ENCODE results near the gene SLMAP.
A peak's percentile ranks its signal among the peaks of the same experiment; 100 is the strongest.

SLMAP gene

GRCh38 chr3:57952651-57953050, 196.5 kb downstream of the SLMAP start:
- peak overlapping the region; percentile 60 to 76 for H3K27ac ChIP-seq (ENCODE audit: low read depth in 2 of 2, low read length in 2 of 2)

GRCh38 chr3:57953576-57953975, 197.5 kb downstream of the SLMAP start:
- Histone ChIP-seq H3K27ac (ENCODE audit: low read depth in 2 of 2, low read length in 2 of 2) (no peak overlapping the region), H3K9me3 (ENCODE audit: control insufficient read depth in 2 of 2, low read length in 2 of 2) (no peaks in the 10 kb centered on the region), H3K4me1 (ENCODE audit: control insufficient read depth in 2 of 2, insufficient read depth in 2 of 2, low read length in 2 of 2) (peaks cover 6 to 23% of the 10 kb centered on the region in 2 donors), H3K27me3 (ENCODE audit: control insufficient read depth in 2 of 2, insufficient read depth in 2 of 2, low read length in 2 of 2) (no peaks in the 10 kb centered on the region), H3K9ac (ENCODE audit: low read depth in 1 of 2, low read length in 2 of 2) (no peak overlapping the region), H3K36me3 (ENCODE audit: control insufficient read depth in 2 of 2, insufficient read depth in 2 of 2, low read length in 2 of 2) (no peaks in the 10 kb centered on the region), H3K4me3 (ENCODE audit: low read length in 2 of 2) (no peak overlapping the region)

More at GRCh38 chr3:57952651-57953050, 196.5 kb downstream of the SLMAP start:
- no peaks in the 10 kb centered on the region for H3K27me3 ChIP-seq (ENCODE audit: control insufficient read depth in 2 of 2, insufficient read depth in 2 of 2, low read length in 2 of 2)
- H3K9me3 ChIP-seq (ENCODE audit: control insufficient read depth in 2 of 2, low read length in 2 of 2), result no peaks in the 10 kb centered on the region
- H3K9ac ChIP-seq (ENCODE audit: low read depth in 1 of 2, low read length in 2 of 2), result no peak overlapping the region
- H3K4me1 ChIP-seq (ENCODE audit: control insufficient read depth in 2 of 2, insufficient read depth in 2 of 2, low read length in 2 of 2), result peaks cover 4 to 21% of the 10 kb centered on the region in 2 donors
- H3K36me3 ChIP-seq (ENCODE audit: control insufficient read depth in 2 of 2, insufficient read depth in 2 of 2, low read length in 2 of 2), result no peaks in the 10 kb centered on the region
- H3K4me3 ChIP-seq (ENCODE audit: low read length in 2 of 2), result no peak overlapping the region

GRCh38 chr3:57956119-57956832, 200.2 kb downstream of the SLMAP start:
- H3K4me3 ChIP-seq (ENCODE audit: low read length in 2 of 2), result no peak overlapping the region
- H3K27me3 ChIP-seq (ENCODE audit: control insufficient read depth in 2 of 2, insufficient read depth in 2 of 2, low read length in 2 of 2), result no peaks in the 10 kb centered on the region
- H3K4me1 ChIP-seq (ENCODE audit: control insufficient read depth in 2 of 2, insufficient read depth in 2 of 2, low read length in 2 of 2), result peaks cover 26 to 32% of the 10 kb centered on the region in 2 donors
- H3K9me3 ChIP-seq (ENCODE audit: control insufficient read depth in 2 of 2, low read length in 2 of 2), result no peaks in the 10 kb centered on the region
- H3K9ac ChIP-seq (ENCODE audit: low read depth in 1 of 2, low read length in 2 of 2), result no peak overlapping the region
- H3K27ac ChIP-seq (ENCODE audit: low read depth in 2 of 2, low read length in 2 of 2), result no peak overlapping the region
- H3K36me3 ChIP-seq (ENCODE audit: control insufficient read depth in 2 of 2, insufficient read depth in 2 of 2, low read length in 2 of 2), result no peaks in the 10 kb centered on the region

- H3K9me3 ChIP-seq (ENCODE audit: control insufficient read depth in 2 of 2, low read length in 2 of 2), result no peaks in the 10 kb centered on the region
- no peak overlapping the region for H3K9ac ChIP-seq (ENCODE audit: low read depth in 1 of 2, low read length in 2 of 2)
- H3K36me3 ChIP-seq (ENCODE audit: control insufficient read depth in 2 of 2, insufficient read depth in 2 of 2, low read length in 2 of 2), result no peaks in the 10 kb centered on the region
- no peak overlapping the region for H3K4me3 ChIP-seq (ENCODE audit: low read length in 2 of 2)
- no peak overlapping the region for H3K27ac ChIP-seq (ENCODE audit: low read depth in 2 of 2, low read length in 2 of 2)
- peaks cover 23 to 31% of the 10 kb centered on the region in 2 donors for H3K4me1 ChIP-seq (ENCODE audit: control insufficient read depth in 2 of 2, insufficient read depth in 2 of 2, low read length in 2 of 2)
- no peaks in the 10 kb centered on the region for H3K27me3 ChIP-seq (ENCODE audit: control insufficient read depth in 2 of 2, insufficient read depth in 2 of 2, low read length in 2 of 2)
Measured at GRCh38 chr3:57956833-57957174, 200.7 kb downstream of the SLMAP start.

GRCh38 chr3:57957824-57958223, 201.7 kb downstream of the SLMAP start:
- H3K27me3 ChIP-seq (ENCODE audit: control insufficient read depth in 2 of 2, insufficient read depth in 2 of 2, low read length in 2 of 2), result no peaks in the 10 kb centered on the region
- H3K9me3 ChIP-seq (ENCODE audit: control insufficient read depth in 2 of 2, low read length in 2 of 2), result no peaks in the 10 kb centered on the region
- no peak overlapping the region for H3K4me3 ChIP-seq (ENCODE audit: low read length in 2 of 2)
- H3K36me3 ChIP-seq (ENCODE audit: control insufficient read depth in 2 of 2, insufficient read depth in 2 of 2, low read length in 2 of 2), result no peaks in the 10 kb centered on the region
- peak overlapping the region in 1 of 2 donors; percentile 76 for H3K27ac ChIP-seq (ENCODE audit: low read depth in 2 of 2, low read length in 2 of 2)
- no peak overlapping the region for H3K9ac ChIP-seq (ENCODE audit: low read depth in 1 of 2, low read length in 2 of 2)
- peaks cover 22 to 28% of the 10 kb centered on the region in 2 donors for H3K4me1 ChIP-seq (ENCODE audit: control insufficient read depth in 2 of 2, insufficient read depth in 2 of 2, low read length in 2 of 2)

- Histone ChIP-seq H3K36me3 (ENCODE audit: control insufficient read depth in 2 of 2, insufficient read depth in 2 of 2, low read length in 2 of 2) (no peaks in the 10 kb centered on the region), H3K4me3 (ENCODE audit: low read length in 2 of 2) (no peak overlapping the region), H3K9ac (ENCODE audit: low read depth in 1 of 2, low read length in 2 of 2) (peak overlapping the region in 1 of 2 donors; percentile 33), H3K27ac (ENCODE audit: low read depth in 2 of 2, low read length in 2 of 2) (peak overlapping the region; percentile 71 to 76), H3K9me3 (ENCODE audit: control insufficient read depth in 2 of 2, low read length in 2 of 2) (no peaks in the 10 kb centered on the region), H3K4me1 (ENCODE audit: control insufficient read depth in 2 of 2, insufficient read depth in 2 of 2, low read length in 2 of 2) (peaks cover 22 to 28% of the 10 kb centered on the region in 2 donors), H3K27me3 (ENCODE audit: control insufficient read depth in 2 of 2, insufficient read depth in 2 of 2, low read length in 2 of 2) (no peaks in the 10 kb centered on the region)
Measured at GRCh38 chr3:57958642-57959422, 202.7 kb downstream of the SLMAP start.

- peak overlapping the region; percentile 1 to 26 for H3K4me3 ChIP-seq (ENCODE audit: low read length in 2 of 2)
- peak overlapping the region; percentile 71 to 76 for H3K27ac ChIP-seq (ENCODE audit: low read depth in 2 of 2, low read length in 2 of 2)
- H3K27me3 ChIP-seq (ENCODE audit: control insufficient read depth in 2 of 2, insufficient read depth in 2 of 2, low read length in 2 of 2), result no peaks in the 10 kb centered on the region
- H3K4me1 ChIP-seq (ENCODE audit: control insufficient read depth in 2 of 2, insufficient read depth in 2 of 2, low read length in 2 of 2), result peaks cover 22 to 28% of the 10 kb centered on the region in 2 donors
- H3K9me3 ChIP-seq (ENCODE audit: control insufficient read depth in 2 of 2, low read length in 2 of 2), result no peaks in the 10 kb centered on the region
- no peaks in the 10 kb centered on the region for H3K36me3 ChIP-seq (ENCODE audit: control insufficient read depth in 2 of 2, insufficient read depth in 2 of 2, low read length in 2 of 2)
- H3K9ac ChIP-seq (ENCODE audit: low read depth in 1 of 2, low read length in 2 of 2), result peak overlapping the region; percentile 3 to 26
Measured at GRCh38 chr3:57959423-57960173, 203.5 kb downstream of the SLMAP start.

- H3K4me3 ChIP-seq (ENCODE audit: low read length in 2 of 2), result peak overlapping the region in 1 of 2 donors; percentile 26
- peak overlapping the region in 1 of 2 donors; percentile 3 for H3K9ac ChIP-seq (ENCODE audit: low read depth in 1 of 2, low read length in 2 of 2)
- H3K9me3 ChIP-seq (ENCODE audit: control insufficient read depth in 2 of 2, low read length in 2 of 2), result no peaks in the 10 kb centered on the region
- no peaks in the 10 kb centered on the region for H3K27me3 ChIP-seq (ENCODE audit: control insufficient read depth in 2 of 2, insufficient read depth in 2 of 2, low read length in 2 of 2)
- no peaks in the 10 kb centered on the region for H3K36me3 ChIP-seq (ENCODE audit: control insufficient read depth in 2 of 2, insufficient read depth in 2 of 2, low read length in 2 of 2)
- peak overlapping the region; percentile 71 to 76 for H3K27ac ChIP-seq (ENCODE audit: low read depth in 2 of 2, low read length in 2 of 2)
- peaks cover 22 to 28% of the 10 kb centered on the region in 2 donors for H3K4me1 ChIP-seq (ENCODE audit: control insufficient read depth in 2 of 2, insufficient read depth in 2 of 2, low read length in 2 of 2)
Measured at GRCh38 chr3:57960174-57960505, 204.0 kb downstream of the SLMAP start.

GRCh38 chr3:57961177-57961827, 205.2 kb downstream of the SLMAP start:
- Histone ChIP-seq H3K9me3 (ENCODE audit: control insufficient read depth in 2 of 2, low read length in 2 of 2) (no peaks in the 10 kb centered on the region), H3K27me3 (ENCODE audit: control insufficient read depth in 2 of 2, insufficient read depth in 2 of 2, low read length in 2 of 2) (no peaks in the 10 kb centered on the region), H3K27ac (ENCODE audit: low read depth in 2 of 2, low read length in 2 of 2) (peak overlapping the region; percentile 71 to 77), H3K4me1 (ENCODE audit: control insufficient read depth in 2 of 2, insufficient read depth in 2 of 2, low read length in 2 of 2) (peaks cover 22 to 28% of the 10 kb centered on the region in 2 donors), H3K4me3 (ENCODE audit: low read length in 2 of 2) (no peak overlapping the region), H3K9ac (ENCODE audit: low read depth in 1 of 2, low read length in 2 of 2) (peak overlapping the region; percentile 17 to 32), H3K36me3 (ENCODE audit: control insufficient read depth in 2 of 2, insufficient read depth in 2 of 2, low read length in 2 of 2) (no peaks in the 10 kb centered on the region)
